ENCODE results near the gene DDX31.

The DDX31 gene

GRCh38 chr9:132647355-132647754 is 22.4 kb downstream of the DDX31 start:
- no peak overlapping the region for H2BK15ac ChIP-seq (ENCODE audit: low read length)
- H2BK120ac ChIP-seq (ENCODE audit: low read depth, low read length): no peak overlapping the region
- H3K9ac ChIP-seq (ENCODE audit: low read depth, low read length, poor library complexity): no peak overlapping the region
- no peak overlapping the region for H4K91ac ChIP-seq (ENCODE audit: low read depth, low read length, poor library complexity)
- no peaks in the 10 kb centered on the region for H3K79me1 ChIP-seq (ENCODE audit: low read depth, low read length)
- H3K36me3 ChIP-seq (replicated peaks in 1 of 2; ENCODE audit: control insufficient read depth in 2 of 2, insufficient read depth in 2 of 2, low read length in 2 of 2): peaks cover 30 to 99% of the 10 kb centered on the region in 2 donors
- no peak overlapping the region for H2AFZ ChIP-seq (ENCODE audit: low read length)
- no CpG with 5 or more reads among the region's 4 CpGs for WGBS, 2 donors (ENCODE audit: extremely low coverage in 2 of 2, insufficient read length in 2 of 2, insufficient replicate concordance in 1 of 2)
- H3K14ac ChIP-seq (ENCODE audit: low read length): no peak overlapping the region
- H4K8ac ChIP-seq (ENCODE audit: low read depth, low read length): no peak overlapping the region
- H3K4me1 ChIP-seq (ENCODE audit: control insufficient read depth in 2 of 2, insufficient read depth in 1 of 2, low read depth in 1 of 2, low read length in 2 of 2): no peaks in the 10 kb centered on the region
- DNase-seq (ENCODE audit: low spot score): no peak
- no peak overlapping the region for H3K23ac ChIP-seq (ENCODE audit: low read depth, low read length, poor library complexity)
- H3K27ac ChIP-seq (replicated peaks; ENCODE audit: low read length): no peak overlapping the region
- no peak overlapping the region for H3K4ac ChIP-seq (ENCODE audit: low read length)
- H3K9me3 ChIP-seq (replicated peaks in 1 of 2; ENCODE audit: control insufficient read depth in 2 of 2, insufficient read depth in 1 of 2, low read depth in 1 of 2, low read length in 2 of 2): no peaks in the 10 kb centered on the region
- H3K4me2 ChIP-seq (ENCODE audit: insufficient read depth, low read length, poor library complexity, severe bottlenecking): no peak overlapping the region
- H3K4me3 ChIP-seq (ENCODE audit: low read length in 2 of 2): no peak overlapping the region
- H3K18ac ChIP-seq (ENCODE audit: low read length): no peak overlapping the region
- H2BK5ac ChIP-seq (ENCODE audit: low read length): no peak overlapping the region
- no peaks in the 10 kb centered on the region for H3K27me3 ChIP-seq (ENCODE audit: control insufficient read depth in 3 of 3, insufficient read depth in 3 of 3, low read depth in 1 of 3, low read length in 3 of 3)
- H2BK12ac ChIP-seq (ENCODE audit: low read length): no peak overlapping the region
- no peak overlapping the region for H2AK5ac ChIP-seq (ENCODE audit: low read depth, low read length)

GRCh38 chr9:132646726-132647125 is 23.1 kb downstream of the DDX31 start:
- H2BK12ac ChIP-seq (ENCODE audit: low read length): no peak overlapping the region
- H3K23ac ChIP-seq (ENCODE audit: low read depth, low read length, poor library complexity): no peak overlapping the region
- no peak overlapping the region for H3K4me2 ChIP-seq (ENCODE audit: insufficient read depth, low read length, poor library complexity, severe bottlenecking)
- H2BK120ac ChIP-seq (ENCODE audit: low read depth, low read length): no peak overlapping the region
- DNase-seq (ENCODE audit: low spot score): no peak
- no peak overlapping the region for H4K8ac ChIP-seq (ENCODE audit: low read depth, low read length)
- peaks cover 34 to 99% of the 10 kb centered on the region in 2 donors for H3K36me3 ChIP-seq (replicated peaks in 1 of 2; ENCODE audit: control insufficient read depth in 2 of 2, insufficient read depth in 2 of 2, low read length in 2 of 2)
- no peak overlapping the region for H4K91ac ChIP-seq (ENCODE audit: low read depth, low read length, poor library complexity)
- no peak overlapping the region for H2BK5ac ChIP-seq (ENCODE audit: low read length)
- no peak overlapping the region for H2BK15ac ChIP-seq (ENCODE audit: low read length)
- no peak overlapping the region for H3K18ac ChIP-seq (ENCODE audit: low read length)
- no peak overlapping the region for H3K9ac ChIP-seq (ENCODE audit: low read depth, low read length, poor library complexity)
- no peaks in the 10 kb centered on the region for H3K27me3 ChIP-seq (ENCODE audit: control insufficient read depth in 3 of 3, insufficient read depth in 3 of 3, low read depth in 1 of 3, low read length in 3 of 3)
- H3K4me1 ChIP-seq (ENCODE audit: control insufficient read depth in 2 of 2, insufficient read depth in 1 of 2, low read depth in 1 of 2, low read length in 2 of 2): no peaks in the 10 kb centered on the region
- H3K14ac ChIP-seq (ENCODE audit: low read length): no peak overlapping the region
- no peak overlapping the region for H3K4ac ChIP-seq (ENCODE audit: low read length)
- no peak overlapping the region for H2AK5ac ChIP-seq (ENCODE audit: low read depth, low read length)
- no peaks in the 10 kb centered on the region for H3K9me3 ChIP-seq (replicated peaks in 1 of 2; ENCODE audit: control insufficient read depth in 2 of 2, insufficient read depth in 1 of 2, low read depth in 1 of 2, low read length in 2 of 2)
- WGBS, 2 donors (ENCODE audit: extremely low coverage in 2 of 2, insufficient read length in 2 of 2, insufficient replicate concordance in 1 of 2): no CpG with 5 or more reads among the region's 7 CpGs
- H2AFZ ChIP-seq (ENCODE audit: low read length): no peak overlapping the region
- no peak overlapping the region for H3K4me3 ChIP-seq (ENCODE audit: low read length in 2 of 2)
- no peaks in the 10 kb centered on the region for H3K79me1 ChIP-seq (ENCODE audit: low read depth, low read length)
- H3K27ac ChIP-seq (replicated peaks; ENCODE audit: low read length): no peak overlapping the region

GRCh38 chr9:132645711-132646110 is 24.1 kb downstream of the DDX31 start:
- Histone ChIP-seq H2BK120ac (ENCODE audit: low read depth, low read length) (no peak overlapping the region), H3K27ac (replicated peaks; ENCODE audit: low read length) (no peak overlapping the region), H2AK5ac (ENCODE audit: low read depth, low read length) (no peak overlapping the region), H3K4me1 (ENCODE audit: control insufficient read depth in 2 of 2, insufficient read depth in 1 of 2, low read depth in 1 of 2, low read length in 2 of 2) (no peaks in the 10 kb centered on the region), H3K23ac (ENCODE audit: low read depth, low read length, poor library complexity) (no peak overlapping the region), H2BK12ac (ENCODE audit: low read length) (no peak overlapping the region), H3K18ac (ENCODE audit: low read length) (no peak overlapping the region), H3K14ac (ENCODE audit: low read length) (no peak overlapping the region), H3K4me2 (ENCODE audit: insufficient read depth, low read length, poor library complexity, severe bottlenecking) (no peak overlapping the region), H3K4me3 (ENCODE audit: low read length in 2 of 2) (peak overlapping the region in 1 of 2 donors; percentile 8), H3K9ac (ENCODE audit: low read depth, low read length, poor library complexity) (no peak overlapping the region), H3K9me3 (replicated peaks in 1 of 2; ENCODE audit: control insufficient read depth in 2 of 2, insufficient read depth in 1 of 2, low read depth in 1 of 2, low read length in 2 of 2) (no peaks in the 10 kb centered on the region), H2AFZ (ENCODE audit: low read length) (no peak overlapping the region), H2BK5ac (ENCODE audit: low read length) (no peak overlapping the region), H3K27me3 (ENCODE audit: control insufficient read depth in 3 of 3, insufficient read depth in 3 of 3, low read depth in 1 of 3, low read length in 3 of 3) (no peaks in the 10 kb centered on the region), H4K8ac (ENCODE audit: low read depth, low read length) (no peak overlapping the region), H3K36me3 (replicated peaks in 1 of 2; ENCODE audit: control insufficient read depth in 2 of 2, insufficient read depth in 2 of 2, low read length in 2 of 2) (peaks cover 40 to 99% of the 10 kb centered on the region in 2 donors), H4K91ac (ENCODE audit: low read depth, low read length, poor library complexity) (no peak overlapping the region), H3K4ac (ENCODE audit: low read length) (no peak overlapping the region), H3K79me1 (ENCODE audit: low read depth, low read length) (no peaks in the 10 kb centered on the region), H2BK15ac (ENCODE audit: low read length) (no peak overlapping the region)
- no peak for DNase-seq (ENCODE audit: low spot score)
- WGBS, 2 donors (ENCODE audit: extremely low coverage in 2 of 2, insufficient read length in 2 of 2, insufficient replicate concordance in 1 of 2): no CpG with 5 or more reads among the region's 15 CpGs

- Histone ChIP-seq H3K23ac (ENCODE audit: low read depth, low read length, poor library complexity) (no peak overlapping the region), H3K14ac (ENCODE audit: low read length) (no peak overlapping the region), H3K4ac (ENCODE audit: low read length) (no peak overlapping the region), H4K91ac (ENCODE audit: low read depth, low read length, poor library complexity) (no peak overlapping the region), H3K27me3 (ENCODE audit: control insufficient read depth in 3 of 3, insufficient read depth in 3 of 3, low read depth in 1 of 3, low read length in 3 of 3) (no peaks in the 10 kb centered on the region), H2AK5ac (ENCODE audit: low read depth, low read length) (no peak overlapping the region), H2BK15ac (ENCODE audit: low read length) (no peak overlapping the region), H3K9me3 (replicated peaks in 1 of 2; ENCODE audit: control insufficient read depth in 2 of 2, insufficient read depth in 1 of 2, low read depth in 1 of 2, low read length in 2 of 2) (no peaks in the 10 kb centered on the region), H3K4me1 (ENCODE audit: control insufficient read depth in 2 of 2, insufficient read depth in 1 of 2, low read depth in 1 of 2, low read length in 2 of 2) (no peaks in the 10 kb centered on the region), H2BK120ac (ENCODE audit: low read depth, low read length) (no peak overlapping the region), H3K4me3 (ENCODE audit: low read length in 2 of 2) (no peak overlapping the region), H4K8ac (ENCODE audit: low read depth, low read length) (no peak overlapping the region), H3K36me3 (replicated peaks in 1 of 2; ENCODE audit: control insufficient read depth in 2 of 2, insufficient read depth in 2 of 2, low read length in 2 of 2) (peaks cover 41 to 99% of the 10 kb centered on the region in 2 donors), H3K27ac (replicated peaks; ENCODE audit: low read length) (no peak overlapping the region), H2BK12ac (ENCODE audit: low read length) (no peak overlapping the region), H3K4me2 (ENCODE audit: insufficient read depth, low read length, poor library complexity, severe bottlenecking) (no peak overlapping the region), H2AFZ (ENCODE audit: low read length) (no peak overlapping the region), H3K79me1 (ENCODE audit: low read depth, low read length) (no peaks in the 10 kb centered on the region), H2BK5ac (ENCODE audit: low read length) (no peak overlapping the region), H3K9ac (ENCODE audit: low read depth, low read length, poor library complexity) (no peak overlapping the region), H3K18ac (ENCODE audit: low read length) (no peak overlapping the region)
- WGBS, 2 donors (ENCODE audit: extremely low coverage in 2 of 2, insufficient read length in 2 of 2, insufficient replicate concordance in 1 of 2): no CpG with 5 or more reads among the region's 8 CpGs
- no peak for DNase-seq (ENCODE audit: low spot score)
These were observed 24.5 kb downstream of the DDX31 start for GRCh38 chr9:132645306-132645705.
